Activated T-cell treated with anti-CD3 and anti-CD28 coated beads, Interleukin-2, amount 50 U/mL, for 4 hours (primary cell): ENCODE data around the gene GRIN3B. TPM values are rescaled to one million over a fixed set of nuclear protein-coding genes. Genes with fewer than 3 reads are reported as not detected.

Experiments used
- ATAC-seq, 2 donors: fragments of 200-7000 bp; cut with Tn5 transposase; one replicate each; pipeline ENCODE4 v1.10.0; 2021
- DNase-seq: peaks from one replicate; pipeline ENCODE4 v3.0.0-alpha.2; 2020
- H3K27me3 Mint-ChIP-seq: one replicate; pipeline ENCODE4 v1.8.0; 2021; ENCODE audit warnings: low read depth, mixed read lengths
- H3K36me3 Mint-ChIP-seq: one replicate; pipeline ENCODE4 v1.8.0; 2022; ENCODE audit warnings: mixed read lengths; ENCODE audit not compliant: insufficient read depth
- H3K4me1 Mint-ChIP-seq: one replicate; pipeline ENCODE4 v1.8.0; 2021; ENCODE audit warnings: low read depth, mixed read lengths
- H3K4me3 Mint-ChIP-seq: one replicate; pipeline ENCODE4 v1.8.0; 2021; ENCODE audit warnings: mild to moderate bottlenecking, moderate library complexity, mixed read lengths
- H3K9me3 Mint-ChIP-seq: one replicate; pipeline ENCODE4 v1.8.0; 2021; ENCODE audit warnings: mixed read lengths
- total RNA-seq, 3 donors: library from RNA; stranded (reverse); gene quantifications; one replicate each; pipeline ENCODE4 v1.2.1, GENCODE V29; 2021

Gene GRIN3B
- total RNA-seq, 3 donors from 2014 or later = 0.05 to 0.19 (median 0.08) TPM

GRCh38 chr19:960020-960419 is 40.2 kb upstream of the GRIN3B start:
- no peak overlapping the region for H3K4me3 Mint-ChIP-seq
- no peak for ATAC-seq
- H3K27me3 Mint-ChIP-seq = no peaks in the 10 kb centered on the region

GRCh38 chr19:960601-960938 is 39.6 kb upstream of the GRIN3B start:
- Mint-ChIP-seq H3K36me3 (peaks cover 2% of the 10 kb centered on the region), H3K9me3 (no peaks in the 10 kb centered on the region), H3K4me3 (no peak overlapping the region), H3K4me1 (peaks cover 6% of the 10 kb centered on the region), H3K27me3 (no peaks in the 10 kb centered on the region)
- DNase-seq (no peak), ATAC-seq (no peak)

More at GRCh38 chr19:960020-960419, 40.2 kb upstream of the GRIN3B start:
- Mint-ChIP-seq H3K36me3 (peaks cover under 1% of the 10 kb centered on the region), H3K4me1 (peaks cover 6% of the 10 kb centered on the region), H3K9me3 (no peaks in the 10 kb centered on the region)
- DNase-seq = no peak

GRCh38 chr19:961866-962620 is 38.2 kb upstream of the GRIN3B start:
- Mint-ChIP-seq H3K4me1 (peaks cover 6% of the 10 kb centered on the region), H3K27me3 (no peaks in the 10 kb centered on the region), H3K4me3 (no peak overlapping the region), H3K36me3 (peaks cover 4% of the 10 kb centered on the region), H3K9me3 (no peaks in the 10 kb centered on the region)
- no peak for DNase-seq
- ATAC-seq = no peak

- Mint-ChIP-seq H3K4me3 (no peak overlapping the region), H3K4me1 (peaks cover 6% of the 10 kb centered on the region), H3K9me3 (no peaks in the 10 kb centered on the region), H3K27me3 (no peaks in the 10 kb centered on the region), H3K36me3 (peaks cover 4% of the 10 kb centered on the region)
- ATAC-seq (no peak), DNase-seq (no peak)
Observed at GRCh38 chr19:962683-963400, 37.4 kb upstream of the GRIN3B start.

- Mint-ChIP-seq H3K4me1 (peaks cover 6% of the 10 kb centered on the region), H3K9me3 (no peaks in the 10 kb centered on the region), H3K36me3 (peaks cover 8% of the 10 kb centered on the region), H3K4me3 (no peak overlapping the region), H3K27me3 (no peaks in the 10 kb centered on the region)
- DNase-seq = no peak
- no peak for ATAC-seq
Observed at GRCh38 chr19:963486-963951, 36.7 kb upstream of the GRIN3B start.

GRCh38 chr19:964116-964520 is 36.1 kb upstream of the GRIN3B start:
- Mint-ChIP-seq H3K4me1 (peaks cover 4% of the 10 kb centered on the region), H3K36me3 (peaks cover 8% of the 10 kb centered on the region), H3K27me3 (no peaks in the 10 kb centered on the region), H3K4me3 (no peak overlapping the region), H3K9me3 (no peaks in the 10 kb centered on the region)
- no peak for DNase-seq
- ATAC-seq = no peak

GRCh38 chr19:964761-965694 is 35.2 kb upstream of the GRIN3B start:
- H3K36me3 Mint-ChIP-seq = peaks cover 8% of the 10 kb centered on the region
- no peak for DNase-seq
- H3K4me1 Mint-ChIP-seq = peaks cover 4% of the 10 kb centered on the region
- ATAC-seq = no peak
- no peak overlapping the region for H3K4me3 Mint-ChIP-seq
- H3K27me3 Mint-ChIP-seq = no peaks in the 10 kb centered on the region
- no peaks in the 10 kb centered on the region for H3K9me3 Mint-ChIP-seq

GRCh38 chr19:966485-967088 is 33.6 kb upstream of the GRIN3B start:
- ATAC-seq = no peak
- DNase-seq = no peak
- Mint-ChIP-seq H3K9me3 (peaks cover 5% of the 10 kb centered on the region), H3K4me1 (peaks cover 4% of the 10 kb centered on the region), H3K4me3 (no peak overlapping the region), H3K27me3 (no peaks in the 10 kb centered on the region), H3K36me3 (peaks cover 13% of the 10 kb centered on the region)

- H3K36me3 Mint-ChIP-seq = peaks cover 13% of the 10 kb centered on the region
- DNase-seq (no peak), ATAC-seq (no peak)
- no peaks in the 10 kb centered on the region for H3K27me3 Mint-ChIP-seq
- H3K4me1 Mint-ChIP-seq = no peaks in the 10 kb centered on the region
- no peak overlapping the region for H3K4me3 Mint-ChIP-seq
- H3K9me3 Mint-ChIP-seq = peaks cover 5% of the 10 kb centered on the region
Observed at GRCh38 chr19:970695-971094, 29.5 kb upstream of the GRIN3B start.

GRCh38 chr19:971795-972194 is 28.4 kb upstream of the GRIN3B start:
- no peak for DNase-seq
- Mint-ChIP-seq H3K36me3 (peaks cover 11% of the 10 kb centered on the region), H3K9me3 (peaks cover 5% of the 10 kb centered on the region), H3K27me3 (no peaks in the 10 kb centered on the region), H3K4me1 (no peaks in the 10 kb centered on the region), H3K4me3 (no peak overlapping the region)
- ATAC-seq = no peak

GRCh38 chr19:972281-972680 is 27.9 kb upstream of the GRIN3B start:
- Mint-ChIP-seq H3K27me3 (no peaks in the 10 kb centered on the region), H3K4me3 (no peak overlapping the region), H3K9me3 (peaks cover 5% of the 10 kb centered on the region), H3K4me1 (no peaks in the 10 kb centered on the region), H3K36me3 (peaks cover 11% of the 10 kb centered on the region)
- DNase-seq = no peak
- no peak for ATAC-seq

- DNase-seq (no peak), ATAC-seq (no peak)
- Mint-ChIP-seq H3K27me3 (no peaks in the 10 kb centered on the region), H3K36me3 (peaks cover 7% of the 10 kb centered on the region), H3K9me3 (peaks cover 5% of the 10 kb centered on the region), H3K4me3 (no peak overlapping the region), H3K4me1 (no peaks in the 10 kb centered on the region)
Observed at GRCh38 chr19:973726-974563, 26.3 kb upstream of the GRIN3B start.

GRCh38 chr19:974564-975257 is 25.5 kb upstream of the GRIN3B start:
- Mint-ChIP-seq H3K4me3 (no peak overlapping the region), H3K9me3 (peaks cover 5% of the 10 kb centered on the region), H3K36me3 (peaks cover 7% of the 10 kb centered on the region), H3K4me1 (no peaks in the 10 kb centered on the region), H3K27me3 (no peaks in the 10 kb centered on the region)
- ATAC-seq = no peak
- no peak for DNase-seq
